Measurements from ENCODE around the gene PRSS35. TPM values are rescaled to one million over a fixed set of nuclear protein-coding genes. Genes with fewer than 3 reads are reported as not detected.
"Not testable (repeated sequence)": the region's sequence is repeated elsewhere in the genome, so short reads cannot be mapped to it uniquely, and the experiment has no call there.

The PRSS35 gene, protein sequence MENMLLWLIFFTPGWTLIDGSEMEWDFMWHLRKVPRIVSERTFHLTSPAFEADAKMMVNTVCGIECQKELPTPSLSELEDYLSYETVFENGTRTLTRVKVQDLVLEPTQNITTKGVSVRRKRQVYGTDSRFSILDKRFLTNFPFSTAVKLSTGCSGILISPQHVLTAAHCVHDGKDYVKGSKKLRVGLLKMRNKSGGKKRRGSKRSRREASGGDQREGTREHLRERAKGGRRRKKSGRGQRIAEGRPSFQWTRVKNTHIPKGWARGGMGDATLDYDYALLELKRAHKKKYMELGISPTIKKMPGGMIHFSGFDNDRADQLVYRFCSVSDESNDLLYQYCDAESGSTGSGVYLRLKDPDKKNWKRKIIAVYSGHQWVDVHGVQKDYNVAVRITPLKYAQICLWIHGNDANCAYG
- total RNA-seq, result not detected
- long read RNA-seq, result 0 reads

DNA sequence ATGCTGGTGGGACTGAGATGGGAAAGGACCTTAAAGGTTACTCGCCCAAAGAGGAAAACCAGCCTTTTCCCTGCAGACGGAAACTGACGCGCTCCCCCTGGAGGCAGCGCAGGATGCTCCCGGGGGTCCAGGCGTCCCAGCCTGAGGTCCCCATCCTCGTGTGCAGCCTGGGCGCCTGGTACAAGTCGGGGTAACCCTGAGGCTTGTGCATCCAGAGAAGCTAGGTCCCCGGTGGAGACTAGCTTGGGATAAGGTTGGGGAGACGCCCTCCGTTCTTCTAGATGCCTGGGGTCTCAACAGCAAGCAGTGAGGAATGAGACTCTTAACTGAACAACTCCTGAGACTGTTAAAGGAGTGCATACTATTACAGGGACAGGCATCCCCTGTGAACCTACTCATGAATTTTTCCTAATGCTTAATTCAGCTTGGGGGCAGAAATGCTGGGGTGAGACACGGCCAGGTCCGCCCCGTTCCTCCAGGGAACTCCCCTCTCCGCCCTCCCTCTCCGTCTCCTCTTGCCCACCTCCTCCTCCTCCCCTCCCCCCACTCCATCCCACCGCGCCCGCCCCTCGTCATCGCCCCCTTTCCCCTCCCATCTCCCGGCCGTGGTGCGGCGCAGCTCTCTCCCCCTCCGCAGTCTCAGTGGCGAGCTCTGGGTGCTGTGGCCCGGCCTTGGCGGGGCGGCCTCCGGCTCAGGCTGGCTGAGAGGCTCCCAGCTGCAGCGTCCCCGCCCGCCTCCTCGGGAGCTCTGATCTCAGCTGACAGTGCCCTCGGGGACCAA, at the start of gene PRSS35:
Gene PRSS35, plus strand, starts transcription at position 634 of the 781 bp plus-strand sequence. CDS start 10,908 bp downstream, outside the sequence.
- DNase-seq (ENCODE audit: missing footprints) (peak; percentile 71), ATAC-seq (peak; percentile 88)
- intact Hi-C loops (cut with DNase I), result loop anchor here (5.0 kb wide), 1 partner anchor 80 kb away; the partner anchor contains the start of gene ME1

DNA sequence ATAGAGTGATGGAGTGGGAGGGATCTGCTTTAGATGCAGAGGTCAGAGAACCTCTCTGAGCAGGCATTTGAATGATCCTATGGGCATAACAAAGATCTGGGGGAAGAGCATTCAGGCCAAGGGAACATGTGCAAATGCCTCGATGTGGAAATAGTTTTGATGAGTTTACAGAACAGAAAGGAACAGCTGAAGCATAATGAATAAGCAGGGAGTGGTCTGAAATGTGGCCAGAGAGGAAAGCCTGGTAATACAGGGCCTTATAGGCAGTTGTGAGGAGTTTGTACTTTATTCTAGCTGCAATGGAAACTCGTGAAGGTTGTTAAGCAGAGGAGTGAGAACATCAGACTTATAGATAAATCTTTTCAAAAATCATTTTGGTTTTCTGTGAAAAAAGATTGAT, 48.4 kb upstream of the PRSS35 start:
- intact Hi-C loops (cut with DNase I), result no loop called here
- ATAC-seq (peak; percentile 35), DNase-seq (ENCODE audit: missing footprints) (no peak)

DNA sequence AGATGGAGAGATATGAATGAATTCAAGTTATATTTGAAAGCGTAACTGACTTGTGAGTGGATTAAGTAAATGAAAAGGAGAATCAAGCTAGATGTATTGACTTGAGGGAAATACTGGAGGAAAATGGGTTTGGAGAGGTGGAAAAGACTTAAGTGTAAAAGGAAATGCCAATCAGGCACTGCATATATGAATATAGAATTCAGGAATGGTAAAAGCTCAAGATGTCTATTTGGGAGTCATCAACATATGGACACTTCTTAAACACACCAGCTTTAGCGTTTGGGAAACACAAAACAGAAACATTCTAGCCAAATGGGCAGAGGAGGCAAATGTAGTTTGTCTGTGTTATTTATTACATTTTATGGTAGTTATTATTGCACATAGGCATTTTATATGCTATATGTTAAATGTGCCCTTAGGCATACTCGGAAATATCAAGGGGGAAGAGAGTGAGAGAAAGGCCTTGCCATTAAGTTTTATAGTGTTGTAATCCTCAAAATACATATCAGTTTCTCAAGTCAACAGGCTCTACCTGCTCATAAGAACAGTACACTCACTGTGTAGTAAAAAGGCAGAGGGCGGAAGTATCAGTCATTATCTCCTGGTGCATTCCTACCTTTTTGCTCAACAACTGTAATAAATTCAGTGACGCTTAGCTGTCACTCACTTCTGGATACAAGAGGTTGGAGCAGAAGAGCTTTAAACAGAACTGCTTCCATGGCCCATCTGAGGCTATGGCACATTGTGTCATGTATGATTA, 47.8 kb upstream of the PRSS35 start:
- DNase-seq (ENCODE audit: missing footprints) (no peak), ATAC-seq (no peak)
- intact Hi-C loops (cut with DNase I), result no loop called here

DNA sequence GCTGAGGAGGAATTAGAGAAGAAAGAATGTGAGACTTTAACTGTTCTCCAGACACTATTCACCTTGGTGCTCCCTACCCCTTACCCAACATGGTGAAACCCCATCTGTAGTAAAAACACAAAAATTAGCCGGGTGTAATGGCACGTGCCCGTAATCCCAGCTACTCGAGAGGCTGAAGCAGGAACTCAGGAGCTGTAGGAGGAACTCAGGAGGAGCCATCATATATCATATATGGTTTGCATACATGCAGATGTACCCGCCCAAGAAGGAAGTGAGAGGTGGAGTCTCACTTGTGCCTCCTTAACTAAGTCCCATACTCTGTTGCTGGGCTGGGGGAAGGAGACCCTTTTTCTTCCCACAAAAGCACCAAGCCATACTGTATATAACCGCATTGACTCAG, 46.0 kb upstream of the PRSS35 start:
- no peak for ATAC-seq
- intact Hi-C loops (cut with DNase I), result no loop called here
- DNase-seq (ENCODE audit: missing footprints), result no peak

DNA sequence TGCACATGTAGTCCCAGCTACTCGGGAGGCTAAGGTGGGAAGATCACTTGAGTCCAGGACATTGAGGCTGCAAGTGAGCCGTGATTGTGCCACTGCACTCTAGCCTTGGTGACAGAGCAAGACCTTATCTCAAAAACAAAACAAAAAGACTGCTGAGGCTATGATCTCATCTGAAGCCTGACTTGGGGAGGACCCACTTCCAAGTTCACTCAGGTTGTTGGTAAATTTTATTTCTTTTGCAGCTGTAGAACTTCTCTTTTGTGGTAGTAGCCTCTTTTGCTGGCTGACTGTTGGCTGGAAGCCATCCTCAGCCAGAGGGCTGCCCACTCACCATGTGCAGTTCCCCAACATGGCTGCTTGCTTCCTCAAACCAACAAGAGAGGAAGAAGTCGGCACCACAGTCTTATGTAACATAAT, 44.7 kb upstream of the PRSS35 start:
- intact Hi-C loops (cut with DNase I), result no loop called here

DNA sequence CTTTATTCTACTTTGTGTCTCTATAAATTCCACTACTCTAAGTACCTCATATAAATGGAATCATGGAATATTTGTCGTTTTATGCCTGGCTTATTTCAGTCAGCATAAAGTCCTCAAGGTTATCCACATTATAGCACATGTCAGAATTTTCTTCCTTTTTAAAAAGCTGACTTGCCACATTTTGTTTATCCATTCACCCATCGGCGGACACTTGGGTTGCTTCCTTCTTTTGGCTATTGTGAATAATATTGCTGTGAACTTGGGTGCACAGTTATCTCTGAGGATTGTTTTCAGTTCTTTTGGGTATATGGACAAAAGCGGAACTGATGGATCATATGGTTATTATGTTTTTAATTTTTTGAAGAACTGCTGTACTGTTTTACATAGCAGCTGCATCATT, 42.3 kb upstream of the PRSS35 start:
- ATAC-seq (no peak), DNase-seq (ENCODE audit: missing footprints) (no peak)
- intact Hi-C loops (cut with DNase I), result no loop called here

More for the DNA sequence above, 44.7 kb upstream of the PRSS35 start:
- ATAC-seq (peak; percentile 63), DNase-seq (ENCODE audit: missing footprints) (peak; percentile 76)

DNA sequence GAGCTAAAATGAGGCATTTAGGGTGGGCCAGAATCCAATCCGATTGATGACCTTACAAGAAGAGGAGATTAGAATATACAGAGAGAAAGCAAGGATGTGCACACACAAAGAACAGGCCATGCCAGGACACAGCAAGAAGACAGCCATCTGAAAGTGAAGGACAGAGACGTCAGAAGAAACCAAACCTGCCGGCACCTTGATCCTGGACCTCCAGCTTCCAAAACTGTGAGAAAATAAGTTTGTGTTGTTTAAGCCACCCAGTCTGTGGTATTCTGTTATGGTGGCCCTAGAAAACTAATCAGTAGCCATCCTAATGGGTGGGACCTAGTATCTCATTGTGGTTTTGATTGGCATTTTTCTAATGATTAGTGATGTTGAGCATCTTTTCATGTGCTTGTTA, 41.7 kb upstream of the PRSS35 start:
- DNase-seq (ENCODE audit: missing footprints), result no peak
- intact Hi-C loops (cut with DNase I), result no loop called here
- ATAC-seq, result no peak

DNA sequence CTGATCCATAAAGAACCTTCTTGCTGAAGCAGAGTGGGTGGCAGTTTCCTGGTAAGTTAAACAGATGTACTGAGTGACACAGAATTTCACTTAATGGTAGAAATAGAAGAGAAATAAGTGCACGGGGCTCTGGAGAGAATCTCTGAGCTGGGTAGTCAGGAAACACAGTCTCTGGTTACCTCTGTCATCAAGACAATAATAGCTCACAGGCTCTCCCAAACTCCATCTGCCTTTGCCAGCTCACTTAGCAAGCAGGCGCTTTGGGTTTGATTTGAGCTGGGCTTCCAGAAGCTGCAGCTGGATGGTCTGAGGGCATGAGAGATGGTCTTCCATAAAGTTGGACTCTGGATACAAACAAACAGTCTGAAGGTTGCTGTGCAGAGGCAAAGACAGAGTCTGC, 39.6 kb upstream of the PRSS35 start:
- intact Hi-C loops (cut with DNase I), result no loop called here
- ATAC-seq (peak; percentile 42), DNase-seq (ENCODE audit: missing footprints) (no peak)

DNA sequence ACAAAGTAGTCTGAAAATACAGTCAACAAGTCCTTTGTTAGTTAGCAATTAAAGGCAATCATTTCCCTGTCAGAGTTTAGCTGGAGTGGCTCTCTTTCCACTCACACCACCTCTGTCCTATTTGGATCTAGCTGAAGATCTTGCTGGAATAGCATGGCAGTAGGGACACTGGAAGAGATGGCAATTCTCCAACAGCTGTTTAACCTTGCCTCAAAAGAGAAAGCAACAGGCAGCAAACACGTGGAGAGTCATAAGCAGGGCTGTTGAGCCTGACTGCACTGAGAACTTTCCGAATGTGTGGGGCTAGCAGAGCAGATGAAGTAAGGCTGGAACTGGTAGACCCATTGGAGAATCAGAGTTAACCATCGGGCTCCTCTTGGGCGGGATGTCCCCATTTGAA, 38.0 kb upstream of the PRSS35 start:
- DNase-seq (ENCODE audit: missing footprints) (no peak), ATAC-seq (peak; percentile 74)
- intact Hi-C loops (cut with DNase I), result no loop called here

DNA sequence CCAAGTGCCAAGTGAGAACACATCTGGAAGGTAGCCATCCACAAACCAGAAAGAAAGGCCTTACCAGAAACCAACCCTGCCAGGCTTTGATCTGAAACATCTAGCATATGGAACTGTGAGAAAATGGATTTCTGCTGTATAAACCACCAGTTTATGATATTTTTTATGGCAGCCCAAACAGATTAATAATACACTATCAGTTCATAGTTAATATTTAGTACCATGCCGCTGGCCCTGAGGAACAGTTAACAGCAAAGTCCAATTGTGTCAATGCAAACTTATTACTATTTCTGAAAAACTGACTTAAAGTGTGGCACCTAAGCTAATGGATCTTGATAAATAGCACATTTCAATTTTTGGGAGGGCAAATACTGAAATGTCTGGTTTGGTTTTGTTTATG, 35.4 kb upstream of the PRSS35 start:
- ATAC-seq (no peak), DNase-seq (ENCODE audit: missing footprints) (no peak)
- intact Hi-C loops (cut with DNase I), result no loop called here

DNA sequence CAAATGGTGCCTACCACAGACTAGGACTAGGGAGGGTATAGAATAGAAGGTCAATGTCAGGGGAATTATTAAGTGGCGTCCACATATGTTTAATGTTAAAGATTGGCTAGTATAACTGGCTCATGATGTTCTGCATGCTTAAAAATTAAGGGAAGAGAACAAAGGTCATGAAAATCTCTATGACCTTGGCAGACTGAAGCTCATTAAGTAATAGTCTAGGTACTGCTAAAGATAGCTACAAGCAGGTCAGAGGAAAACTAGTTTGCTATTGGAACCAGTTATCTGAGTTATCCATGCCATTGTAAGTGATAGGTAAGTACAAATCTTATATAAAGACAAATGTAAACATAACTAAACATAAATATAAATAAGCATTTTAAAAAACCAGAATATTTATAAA, 32.9 kb upstream of the PRSS35 start:
- ATAC-seq (no peak), DNase-seq (ENCODE audit: missing footprints) (no peak)
- intact Hi-C loops (cut with DNase I), result no loop called here

DNA sequence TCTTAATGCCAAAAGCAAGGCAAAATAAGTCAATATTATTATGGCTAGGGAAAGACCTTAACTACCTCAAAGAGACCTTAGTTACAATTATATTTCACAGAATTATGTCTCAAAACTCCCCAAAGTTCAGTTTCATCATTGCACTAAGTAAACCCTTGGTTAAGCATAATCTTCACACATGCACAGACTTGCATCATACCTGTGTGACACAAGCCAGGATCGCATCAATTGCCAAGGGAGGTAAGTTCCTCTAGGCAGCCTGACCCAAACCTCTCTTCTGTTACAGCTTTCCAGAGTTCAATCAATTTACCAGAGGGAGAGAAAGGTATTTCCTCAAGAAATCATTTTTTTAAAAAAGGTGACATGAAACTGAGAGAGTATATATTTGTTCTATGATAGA, 31.9 kb upstream of the PRSS35 start:
- DNase-seq (ENCODE audit: missing footprints), result no peak
- no peak for ATAC-seq
- intact Hi-C loops (cut with DNase I), result no loop called here

DNA sequence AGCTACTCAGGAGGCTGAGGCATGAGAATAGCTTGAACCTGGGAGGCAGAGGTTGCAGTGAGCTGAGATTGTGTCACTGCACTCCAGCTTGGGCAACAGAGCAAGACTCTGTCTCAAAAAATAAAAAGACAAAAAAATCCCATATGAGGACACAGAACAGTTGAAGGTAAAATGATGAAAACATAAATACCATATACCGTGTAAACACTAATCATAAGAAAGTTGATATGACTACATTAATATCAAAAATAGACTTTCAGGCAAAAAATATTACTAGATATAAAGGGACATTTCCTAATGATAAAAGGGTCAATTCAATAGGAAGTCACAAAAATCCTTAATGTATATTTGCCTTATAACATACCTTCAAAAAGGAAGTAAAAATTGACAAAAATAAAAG, 30.4 kb upstream of the PRSS35 start:
- intact Hi-C loops (cut with DNase I); ATAC-seq; DNase-seq (ENCODE audit: missing footprints): not testable (repeated sequence)

DNA sequence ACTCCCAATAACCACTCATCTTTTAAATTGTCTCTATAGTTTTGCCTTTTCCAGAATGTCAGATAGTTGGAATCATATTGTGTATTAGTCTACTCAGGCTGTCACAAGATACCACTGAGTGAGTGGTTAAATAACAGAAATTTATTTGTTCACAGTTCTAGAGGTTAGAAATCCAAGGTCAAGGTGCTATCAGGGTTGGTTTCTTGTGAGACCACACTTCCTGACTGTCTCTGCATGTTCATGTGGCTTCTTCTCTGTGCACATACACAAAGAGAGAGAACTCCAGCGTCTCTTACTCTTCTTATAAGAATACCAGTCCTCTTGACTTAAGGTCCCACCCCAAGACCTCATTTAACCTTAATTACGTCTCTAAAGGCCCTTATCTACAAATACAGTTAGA, 23.9 kb upstream of the PRSS35 start:
- DNase-seq (ENCODE audit: missing footprints), result no peak
- intact Hi-C loops (cut with DNase I), result no loop called here
- no peak for ATAC-seq

DNA sequence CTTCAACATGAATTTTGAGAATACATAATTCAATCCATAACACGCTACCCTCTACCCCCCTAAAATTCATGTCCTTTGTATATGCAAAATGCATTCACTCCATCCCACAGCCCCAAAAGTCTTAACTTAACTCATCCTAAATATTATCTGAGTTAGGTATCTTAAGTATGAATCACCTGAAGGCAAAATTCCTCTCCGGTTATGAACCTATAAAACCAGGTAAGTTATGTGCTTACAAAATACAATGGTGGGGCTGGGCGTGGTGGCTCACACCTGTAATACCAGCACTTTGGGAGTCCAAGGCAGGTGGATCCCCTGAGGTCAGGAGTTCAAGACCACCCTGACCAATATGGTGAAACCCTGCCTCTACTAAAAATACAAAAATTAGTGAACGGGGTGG, 23.5 kb upstream of the PRSS35 start:
- ATAC-seq, result no peak
- no peak for DNase-seq (ENCODE audit: missing footprints)
- intact Hi-C loops (cut with DNase I), result no loop called here

DNA sequence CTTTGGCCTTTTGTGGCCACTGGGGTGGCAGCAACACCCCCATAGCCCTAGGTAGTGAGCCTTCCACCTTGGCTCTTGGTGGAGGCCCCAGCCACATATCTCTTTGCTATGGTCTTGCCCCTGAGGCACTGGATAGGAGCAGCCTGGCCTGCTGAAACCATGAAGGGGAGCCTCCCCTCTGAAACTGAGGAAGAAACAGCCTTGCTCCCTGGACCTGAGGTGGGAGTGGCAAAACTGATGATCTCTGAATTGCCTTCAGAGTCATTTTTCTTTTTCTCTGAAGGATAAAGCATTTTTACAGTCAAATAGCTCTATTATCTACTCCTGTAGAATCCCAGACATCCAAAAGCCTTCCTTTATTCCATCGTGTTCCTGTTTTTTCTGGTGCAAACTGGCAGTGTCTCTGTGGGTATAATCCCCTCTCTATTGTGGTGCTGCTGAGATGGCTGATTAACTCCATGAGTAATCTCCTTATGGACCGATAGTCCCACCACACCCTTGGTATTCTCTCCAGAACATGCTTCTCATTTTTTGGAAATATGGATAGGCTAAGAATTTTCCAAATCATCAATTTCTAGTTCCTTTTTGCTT, 22.0 kb upstream of the PRSS35 start:
- no peak for ATAC-seq
- intact Hi-C loops (cut with DNase I), result no loop called here
- no peak for DNase-seq (ENCODE audit: missing footprints)

DNA sequence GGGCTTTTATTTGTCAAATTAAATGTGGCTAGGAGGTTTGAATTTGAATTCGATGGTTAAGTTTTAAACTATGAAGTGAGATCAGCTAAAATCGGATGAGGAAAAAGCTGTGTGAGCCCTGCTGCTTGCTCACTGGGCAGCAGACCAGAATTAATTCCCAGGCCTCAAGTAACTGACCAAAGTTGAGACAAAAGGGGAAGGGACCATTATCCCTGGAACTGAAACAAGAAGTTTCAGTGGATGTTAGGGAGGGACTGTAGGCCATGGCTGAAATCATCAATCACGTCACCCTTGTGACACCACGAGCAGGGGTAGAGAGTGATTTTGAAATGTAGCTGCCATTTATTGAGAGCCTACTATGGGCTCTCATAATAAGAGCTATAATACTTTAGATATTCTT, 7.0 kb upstream of the PRSS35 start:
- DNase-seq (ENCODE audit: missing footprints) (no peak), ATAC-seq (peak; percentile 72)
- intact Hi-C loops (cut with DNase I), result no loop called here

DNA sequence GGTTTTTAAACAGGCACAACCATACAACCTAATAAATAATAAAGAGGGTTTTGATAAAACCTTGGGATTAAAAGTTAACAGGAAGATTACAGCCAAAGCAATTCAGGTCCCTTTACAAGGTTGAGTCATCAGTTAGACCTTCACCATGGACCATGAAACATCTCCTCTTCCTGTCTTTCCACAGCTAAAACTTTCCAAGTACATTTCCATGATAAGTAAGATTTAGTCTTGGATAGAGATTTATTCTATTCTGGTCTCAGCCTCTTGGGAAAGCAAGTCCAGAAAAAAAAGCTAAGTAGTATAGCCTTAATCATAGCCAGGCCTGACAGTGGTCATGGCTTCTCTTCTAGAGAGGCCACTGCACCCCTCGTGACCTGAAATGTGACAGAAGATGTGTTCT, 2.9 kb upstream of the PRSS35 start:
- ATAC-seq, result no peak
- intact Hi-C loops (cut with DNase I), result no loop called here
- DNase-seq (ENCODE audit: missing footprints), result no peak

DNA sequence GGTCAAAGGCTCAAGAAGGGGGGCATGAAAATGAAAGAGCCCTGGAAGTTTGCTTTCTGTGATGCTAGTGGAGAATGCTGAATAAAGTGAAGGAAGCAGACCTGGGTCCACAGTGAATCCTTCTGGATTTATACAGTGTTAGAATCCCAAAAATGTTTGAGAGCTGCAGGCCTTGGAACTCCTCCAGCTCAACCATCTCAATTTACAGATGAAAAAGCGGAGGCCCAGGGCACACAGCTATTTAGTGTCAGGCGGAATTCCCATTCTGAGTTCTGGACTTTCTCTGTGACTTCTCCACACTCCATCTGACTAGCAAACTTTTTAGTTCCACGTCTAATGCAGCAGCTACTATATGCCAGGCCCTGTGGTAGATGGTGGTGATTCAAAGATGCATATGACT, 1.5 kb upstream of the PRSS35 start:
- ATAC-seq, result no peak
- intact Hi-C loops (cut with DNase I), result loop anchor here (5.0 kb wide), 1 partner anchor 78 kb away; the partner anchor contains the start of gene ME1
- no peak for DNase-seq (ENCODE audit: missing footprints)
